Epithelial cell of esophagus (primary cell): ENCODE data around the gene UNC79.
"Not testable (repeated sequence)": the region's sequence is repeated elsewhere in the genome, so short reads cannot be mapped to it uniquely, and the experiment has no call there.

Source experiments
- DNase-seq: peaks from one replicate; pipeline ENCODE4 v3.0.0; 2010; ENCODE audit warnings: low read depth
- H3K4me3 ChIP-seq: 2 replicates; pipeline ENCODE4 v1.5.1; 2011; ENCODE audit warnings: mild to moderate bottlenecking, low read length, control low read depth
- CTCF ChIP-seq: IDR thresholded peaks from 2 replicates; pipeline ENCODE4 v1.5.1; 2011; ENCODE audit warnings: low read depth, mild to moderate bottlenecking, low read length, control low read depth, inconsistent platforms; ENCODE audit not compliant: insufficient read depth; ENCODE audit errors: missing control alignments

Gene UNC79

GRCh38 chr14:93458234-93458633 is 27.5 kb downstream of the UNC79 start:
- TF ChIP-seq CTCF, result no peak
- no peak overlapping the region for H3K4me3 ChIP-seq
- no peak for DNase-seq

GRCh38 chr14:93462479-93462878 is 31.7 kb downstream of the UNC79 start:
- no peak overlapping the region for H3K4me3 ChIP-seq
- no peak for TF ChIP-seq CTCF
- DNase-seq, result no peak

- no peak for TF ChIP-seq CTCF
- DNase-seq, result no peak
- H3K4me3 ChIP-seq, result no peak overlapping the region
Observed at GRCh38 chr14:93464271-93464670, 33.5 kb downstream of the UNC79 start.

GRCh38 chr14:93475471-93475870 is 44.7 kb downstream of the UNC79 start:
- H3K4me3 ChIP-seq, result no peak overlapping the region
- TF ChIP-seq CTCF, result no peak
- no peak for DNase-seq

- DNase-seq, result no peak
- TF ChIP-seq CTCF, result no peak
- H3K4me3 ChIP-seq, result no peak overlapping the region
Observed at GRCh38 chr14:93476305-93476704, 45.6 kb downstream of the UNC79 start.

GRCh38 chr14:93479074-93479473 is 48.3 kb downstream of the UNC79 start:
- not testable (repeated sequence) for H3K4me3 ChIP-seq, DNase-seq

GRCh38 chr14:93480867-93481266 is 50.1 kb downstream of the UNC79 start:
- DNase-seq, result no peak
- H3K4me3 ChIP-seq, result no peak overlapping the region
- no peak for TF ChIP-seq CTCF

GRCh38 chr14:93481758-93482157 is 51.0 kb downstream of the UNC79 start:
- no peak for TF ChIP-seq CTCF
- DNase-seq, result no peak
- H3K4me3 ChIP-seq, result no peak overlapping the region
